Right renal cortex interstitium (tissue), 3 donors: ENCODE data around the gene ASXL1. TPM values are rescaled to one million over a fixed set of nuclear protein-coding genes. Genes with fewer than 3 reads are reported as not detected.
"Not testable (repeated sequence)": the region's sequence is repeated elsewhere in the genome, so short reads cannot be mapped to it uniquely, and the experiment has no call there.

Source experiments
- DNase-seq, 3 donors: peaks; one replicate each; pipeline ENCODE4 v3.0.0-alpha.2; 2013; ENCODE audit warnings: low read depth in 3 of 3, low spot score in 2 of 3
- polyA plus RNA-seq, 3 donors: library from polyadenylated mRNA; unstranded; fragments of 120-200 nt; gene quantifications; one replicate each; pipeline ENCODE4 v1.2.1, GENCODE V29; 2013; ENCODE audit not compliant: insufficient read length in 3 of 3

Gene ASXL1
- polyA plus RNA-seq: 10 to 100 TPM; 55.8 to 58.9 (median 58.6) TPM

DNA sequence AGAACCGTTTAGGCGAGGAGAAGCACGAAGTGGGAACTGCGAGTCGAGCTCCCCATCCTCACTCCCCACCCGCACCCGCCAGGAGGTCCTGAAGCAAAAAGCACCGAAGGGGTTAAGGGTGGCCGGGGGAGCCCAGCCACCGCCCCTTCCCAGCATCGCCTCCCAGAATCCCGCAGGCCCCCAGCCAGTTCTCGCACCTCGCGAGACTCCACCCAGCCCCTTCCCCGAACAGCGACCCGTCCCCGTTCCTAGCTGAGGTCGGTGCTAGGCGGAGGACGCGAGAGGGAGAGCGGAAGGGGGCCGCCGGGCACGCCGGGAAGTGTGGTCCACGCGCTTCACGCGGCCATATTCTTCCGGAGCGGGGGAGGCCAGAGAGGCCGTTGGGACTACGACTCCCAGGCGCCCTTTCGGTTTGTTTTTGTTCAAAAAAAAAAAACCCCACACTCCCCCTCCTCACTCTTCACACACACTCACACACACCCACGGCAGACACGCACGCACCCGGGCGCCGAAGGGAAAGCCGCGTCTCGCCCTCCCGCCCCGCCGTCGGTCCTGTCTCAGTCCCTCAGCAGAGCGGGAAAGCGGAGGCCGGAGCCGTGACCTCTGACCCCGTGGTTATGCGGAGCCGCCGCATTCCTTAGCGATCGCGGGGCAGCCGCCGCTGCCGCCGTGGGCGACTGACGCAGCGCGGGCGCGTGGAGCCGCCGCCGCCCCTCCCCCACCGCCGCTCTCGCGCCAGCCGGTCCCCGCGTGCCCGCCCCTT is at the start of gene ASXL1:
Gene ASXL1, plus strand, starts transcription at position 463 of the 763 bp plus-strand sequence. CDS start 445 bp downstream, outside the sequence.
- DNase-seq: peak; percentile 94 to 97 (median 97)

DNA sequence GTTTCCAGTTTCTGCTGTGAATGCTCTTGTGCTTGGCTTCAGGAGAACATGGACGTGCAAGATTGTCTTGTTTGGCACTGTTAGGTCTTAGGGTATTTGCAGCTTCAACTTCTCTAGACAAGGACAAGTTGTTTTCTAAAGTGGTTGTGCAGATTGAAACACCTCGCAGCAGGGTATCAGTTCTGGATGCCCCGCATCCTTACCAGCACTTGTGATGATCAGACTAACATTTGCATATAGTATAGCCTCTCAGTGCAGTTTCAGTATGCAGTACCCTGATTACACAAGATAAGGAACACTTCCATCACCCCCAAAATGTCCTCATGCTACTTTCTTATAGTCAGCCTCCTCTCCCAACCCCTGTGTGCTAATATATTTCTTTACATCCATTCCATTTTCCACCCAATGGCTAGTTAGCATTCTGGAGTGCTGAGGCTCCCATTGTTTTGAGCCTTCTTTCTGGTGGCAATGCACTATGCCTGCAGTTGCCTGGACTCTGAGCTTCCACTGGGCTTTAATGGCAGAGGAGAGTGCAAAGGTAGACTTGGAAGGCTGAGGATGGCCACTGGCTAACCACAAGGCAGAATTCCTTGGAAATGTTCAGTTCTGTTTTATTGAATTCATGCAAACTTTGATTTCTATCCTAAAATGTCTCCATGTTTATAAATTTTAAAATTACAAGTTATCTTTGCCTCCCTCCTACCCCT is 45.3 kb upstream of the ASXL1 start:
- no peak for DNase-seq

DNA sequence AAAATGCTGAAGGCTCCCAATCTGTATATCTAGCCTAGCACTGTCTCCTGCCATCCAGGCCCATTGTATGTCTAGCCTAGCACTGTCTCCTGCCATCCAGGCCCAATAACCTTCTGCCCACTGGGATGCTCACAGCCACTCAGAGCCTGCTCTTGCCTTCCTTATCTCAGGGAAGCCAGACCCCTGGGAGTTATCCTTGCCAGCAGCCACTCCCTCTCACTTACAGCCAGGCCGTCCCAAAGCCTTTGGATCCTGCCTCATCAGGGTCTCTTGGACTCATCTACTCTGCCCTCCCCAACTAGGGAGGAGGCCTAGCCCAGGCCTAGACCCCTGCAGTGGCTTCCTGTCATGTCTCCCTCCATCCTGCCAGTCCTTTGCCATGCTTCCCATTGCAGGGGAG is 43.4 kb upstream of the ASXL1 start:
- DNase-seq: no peak

DNA sequence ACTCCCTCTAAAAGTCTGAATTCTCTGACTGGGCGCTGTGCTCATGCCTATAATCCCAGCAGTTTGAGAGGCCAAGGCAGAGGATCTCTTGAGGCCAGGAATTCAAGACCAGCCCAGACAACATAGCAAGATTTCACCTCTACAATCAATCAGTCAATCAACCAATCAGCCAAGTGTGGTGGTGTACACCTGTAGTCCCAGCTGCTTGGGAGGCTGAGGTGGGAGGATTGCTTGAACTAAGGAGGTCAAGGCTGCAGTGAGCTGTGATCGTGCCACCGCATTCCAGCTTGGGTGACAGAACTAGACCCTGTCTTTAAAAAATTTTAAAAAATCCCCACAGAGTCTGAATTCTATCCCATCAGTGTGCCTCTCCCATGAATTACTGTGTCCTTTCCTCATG is 42.7 kb upstream of the ASXL1 start:
- no peak for DNase-seq

DNA sequence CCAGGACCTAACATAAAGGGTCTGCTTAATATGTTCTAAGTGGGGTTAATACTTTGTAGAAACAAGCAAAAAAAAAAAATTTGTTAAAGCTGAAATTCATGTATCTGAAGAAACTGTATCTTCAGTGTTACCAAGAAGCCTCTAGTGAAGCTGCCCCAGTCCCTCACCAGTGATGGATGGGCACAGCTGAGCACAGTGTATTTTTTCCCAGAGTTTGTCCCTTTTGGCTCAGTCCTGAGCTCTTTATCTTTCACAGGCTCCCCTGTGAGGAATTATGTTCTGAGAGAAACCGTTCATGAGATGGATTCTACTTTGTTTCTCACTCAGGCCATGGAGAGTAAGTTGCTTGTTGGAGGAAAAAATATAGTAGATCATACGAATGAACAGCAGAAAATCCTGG is 42.2 kb upstream of the ASXL1 start:
- no peak for DNase-seq

DNA sequence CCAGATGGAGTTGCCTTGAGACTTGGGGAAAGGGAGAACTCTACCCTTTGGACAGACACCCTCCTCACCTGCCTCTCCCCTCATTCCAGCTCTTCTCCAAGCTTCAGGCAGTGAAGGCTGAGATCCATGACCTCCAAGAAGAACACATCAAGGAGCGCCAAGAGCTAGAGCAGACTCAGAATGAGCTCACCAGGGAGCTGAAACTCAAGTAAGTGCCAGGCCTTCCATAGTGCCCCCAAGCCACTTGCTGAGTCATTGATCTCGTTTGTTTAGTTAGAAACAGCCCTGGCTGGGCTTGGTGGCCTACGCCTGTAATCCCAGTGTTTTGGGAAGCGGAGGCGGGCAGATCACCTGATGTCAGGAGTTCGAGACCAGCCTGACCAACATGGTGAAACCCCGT is 41.5 kb upstream of the ASXL1 start:
- DNase-seq: no peak

DNA sequence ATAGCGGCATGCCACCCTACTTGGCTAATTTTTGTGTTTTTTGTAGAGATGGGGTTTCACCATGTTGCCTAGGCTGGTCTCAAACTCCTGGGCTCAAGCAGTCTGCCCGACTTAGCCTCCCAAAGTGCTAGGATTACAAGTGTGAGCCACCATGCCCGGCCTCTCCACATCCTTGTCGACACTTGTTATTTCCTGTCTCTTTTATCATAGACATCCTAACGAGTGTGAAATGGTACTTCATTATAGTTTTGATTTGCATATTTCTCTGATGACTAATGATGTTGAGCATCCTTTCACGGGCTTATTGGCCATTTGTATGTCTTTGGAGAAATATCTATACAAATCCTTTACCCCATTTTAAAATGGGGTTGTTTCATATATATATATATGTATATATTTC is 39.0 kb upstream of the ASXL1 start:
- no peak for DNase-seq

DNA sequence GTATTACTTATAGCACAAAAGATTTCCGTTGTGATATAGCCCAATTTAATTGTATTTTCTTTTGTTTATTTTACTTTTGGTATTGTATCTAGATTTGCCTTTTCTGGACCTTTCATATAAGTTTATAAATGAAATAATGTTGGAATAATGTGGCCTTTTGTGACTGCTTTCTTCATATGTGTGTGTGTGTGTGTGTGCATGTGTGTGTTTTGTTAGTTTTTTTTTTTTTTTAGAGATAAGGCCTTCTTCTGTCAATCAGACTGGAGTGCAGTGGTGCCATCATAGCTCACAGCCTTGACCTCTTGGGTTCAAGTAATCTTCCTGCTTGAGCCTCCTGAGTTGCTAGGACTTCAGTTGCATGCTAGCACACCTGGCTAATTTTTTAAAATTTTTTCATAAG is 37.8 kb upstream of the ASXL1 start:
- DNase-seq: no peak

DNA sequence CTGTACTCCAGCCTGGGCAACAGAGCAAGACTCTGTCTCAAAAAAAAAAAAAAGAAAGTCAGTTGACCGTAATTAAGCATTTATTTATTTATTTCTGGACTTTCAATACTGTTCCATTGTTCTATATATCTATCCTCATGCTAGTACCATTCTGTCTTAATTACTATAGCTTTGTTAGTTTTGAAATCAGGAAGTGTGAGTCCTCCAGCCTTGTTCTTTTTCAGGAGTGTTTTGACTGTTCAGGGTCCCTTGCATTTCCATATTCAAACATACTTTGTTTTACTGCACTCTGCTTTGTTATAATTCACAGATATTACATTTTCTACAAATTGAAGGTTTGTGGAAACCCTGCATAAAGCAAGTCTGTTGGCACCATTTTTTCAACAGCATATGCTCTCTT is 36.7 kb upstream of the ASXL1 start:
- no peak for DNase-seq

DNA sequence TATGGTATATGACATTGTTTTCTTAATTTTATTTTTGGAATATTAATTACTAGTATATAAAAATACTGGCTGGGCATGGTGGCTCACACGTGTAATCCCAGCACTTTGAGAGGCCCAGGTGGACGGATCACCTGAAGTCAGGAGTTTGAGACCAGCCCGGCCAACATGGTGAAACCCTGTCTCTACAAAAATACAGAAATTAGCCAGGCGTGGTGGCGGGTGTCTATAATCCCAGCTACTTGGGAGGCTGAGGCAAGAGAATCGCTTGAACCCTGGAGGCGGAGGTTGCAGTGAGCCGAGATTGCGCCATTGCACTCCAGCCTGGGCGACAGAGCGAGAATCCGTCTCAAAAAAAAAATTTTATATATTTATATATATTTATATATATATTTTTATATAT is 35.9 kb upstream of the ASXL1 start:
- DNase-seq: not testable (repeated sequence)

DNA sequence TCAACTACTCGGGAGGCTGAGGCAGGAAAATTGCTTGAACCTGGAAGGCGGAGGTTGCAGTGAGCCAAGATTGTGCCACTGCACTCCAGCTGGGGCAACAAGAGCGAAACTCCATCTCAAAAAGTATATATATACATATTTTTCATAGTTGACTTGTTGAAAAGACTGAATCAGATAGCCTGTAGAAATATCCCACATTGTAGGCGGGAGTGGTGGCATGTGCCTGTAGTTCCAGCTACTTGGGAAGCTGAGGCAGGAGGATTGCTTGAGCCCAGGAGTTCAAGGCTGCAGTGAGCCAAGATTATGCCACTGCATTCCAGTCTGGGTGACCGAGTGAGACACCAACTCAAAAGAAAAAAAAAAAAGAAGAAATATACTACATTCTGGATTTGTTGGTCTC is 34.4 kb upstream of the ASXL1 start:
- DNase-seq: not testable (repeated sequence)

DNA sequence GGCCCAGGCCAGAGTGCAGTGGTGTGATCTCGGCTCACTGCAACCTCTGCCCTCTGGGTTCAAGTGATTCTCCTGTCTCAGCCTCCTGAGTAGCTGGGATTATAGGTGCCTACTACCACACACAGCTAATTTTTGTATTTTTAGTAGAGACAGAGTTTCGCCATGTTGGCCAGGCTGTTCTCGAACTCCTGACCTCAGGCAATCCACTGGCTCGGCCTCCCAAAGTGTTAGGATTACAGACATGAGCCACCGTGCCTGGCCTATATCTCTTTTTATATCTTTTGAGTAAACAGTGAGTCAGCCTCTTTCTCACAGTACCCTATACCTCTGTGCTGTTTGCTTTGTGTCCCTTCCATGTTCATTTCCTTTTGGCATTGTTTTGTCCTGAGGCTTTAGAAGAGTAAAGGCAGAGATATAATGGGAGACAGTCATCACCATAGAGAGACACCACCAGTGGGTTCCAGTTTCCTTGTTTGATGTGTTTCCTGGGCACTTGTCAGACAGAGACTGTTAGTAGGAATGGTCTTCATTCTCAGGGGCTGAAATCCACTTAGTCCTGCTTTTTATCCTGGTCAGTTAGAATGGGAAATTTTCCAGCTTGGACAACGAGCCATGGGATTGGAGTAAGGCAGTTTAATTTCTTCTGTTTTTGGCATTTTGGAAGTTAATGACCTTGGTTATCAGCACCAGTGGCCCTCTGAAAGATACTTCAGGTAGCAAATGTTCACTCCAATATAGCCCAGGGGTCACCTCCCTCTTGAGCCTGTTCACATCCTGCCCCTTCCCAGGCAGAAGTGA is 32.2 kb upstream of the ASXL1 start:
- DNase-seq: no peak

DNA sequence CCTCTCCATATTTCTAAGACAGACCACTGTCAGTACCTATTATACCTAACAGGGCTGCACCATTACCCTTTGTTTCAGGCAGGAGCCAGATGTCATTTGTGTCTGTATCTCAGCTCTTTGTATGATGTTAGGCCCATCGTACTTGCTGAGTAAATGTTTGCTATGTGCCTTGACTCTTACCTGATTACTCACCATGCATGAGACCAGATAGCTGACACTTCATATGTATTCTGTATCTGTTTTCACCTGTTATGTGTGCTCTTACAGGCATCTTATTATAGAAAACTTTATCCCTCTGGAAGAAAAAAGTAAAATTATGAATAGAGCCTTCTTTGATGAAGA is 31.7 kb upstream of the ASXL1 start:
- DNase-seq: no peak

DNA sequence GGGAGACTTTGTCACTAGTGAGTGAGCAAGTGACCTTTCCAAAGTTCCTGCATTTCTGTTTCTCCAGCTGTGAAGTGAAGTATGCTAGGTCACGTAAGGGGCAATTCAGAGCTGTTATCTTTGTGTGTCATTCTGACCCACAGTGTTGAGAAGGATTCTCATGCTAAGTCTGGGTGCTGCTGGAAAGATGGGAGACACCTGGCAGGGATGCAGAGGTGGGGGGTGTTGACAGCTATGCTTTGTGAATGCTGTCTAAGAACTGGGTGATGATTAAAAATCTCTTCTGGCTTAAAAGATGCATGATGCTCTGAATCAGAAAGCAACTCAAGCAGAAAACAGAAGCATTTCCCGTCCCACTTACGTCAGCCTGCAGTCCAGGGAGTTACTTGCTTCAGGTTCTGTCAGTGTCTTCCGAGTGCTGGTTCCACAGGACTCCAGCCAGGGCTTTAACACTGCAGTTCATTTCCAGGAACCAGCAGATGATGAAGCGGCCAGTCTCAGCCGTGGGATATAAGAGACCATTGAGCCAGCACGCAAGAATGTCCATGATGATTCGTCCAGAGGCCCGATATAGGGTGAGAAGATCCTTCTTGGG is 30.9 kb upstream of the ASXL1 start:
- DNase-seq: no peak

DNA sequence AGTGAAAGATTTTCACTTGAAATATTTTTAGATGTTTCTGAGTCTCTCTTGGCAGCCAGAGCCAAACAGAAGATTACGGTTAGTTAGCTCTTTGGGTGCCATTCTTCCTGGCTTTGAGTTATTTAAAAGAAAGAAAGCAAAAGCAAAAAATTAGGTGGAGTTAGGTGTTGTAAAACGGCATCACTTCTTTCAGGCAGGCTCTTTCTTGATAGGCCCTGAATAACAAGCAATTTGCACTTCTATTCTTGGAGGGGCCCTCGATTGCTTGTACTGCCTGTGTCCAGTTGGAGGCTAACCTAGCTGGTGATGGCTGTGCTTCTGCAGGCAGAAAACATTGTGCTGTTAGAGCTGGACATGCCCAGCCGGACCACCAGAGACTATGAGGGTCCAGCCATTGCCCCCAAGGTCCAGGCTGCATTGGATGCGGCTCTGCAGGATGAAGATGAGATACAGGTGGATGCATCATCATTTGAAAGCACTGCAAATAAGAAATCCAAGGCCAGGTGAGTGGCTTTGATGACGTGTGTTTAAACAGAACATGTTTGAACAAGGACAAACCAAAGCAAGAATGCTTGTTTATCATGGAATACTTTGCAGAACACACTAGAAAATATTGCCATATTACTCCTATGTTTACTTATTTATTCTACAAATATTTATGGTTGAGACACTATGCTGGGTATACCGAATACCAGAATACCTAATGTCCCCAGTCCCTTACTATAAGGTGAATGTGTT is 28.1 kb upstream of the ASXL1 start:
- no peak for DNase-seq

DNA sequence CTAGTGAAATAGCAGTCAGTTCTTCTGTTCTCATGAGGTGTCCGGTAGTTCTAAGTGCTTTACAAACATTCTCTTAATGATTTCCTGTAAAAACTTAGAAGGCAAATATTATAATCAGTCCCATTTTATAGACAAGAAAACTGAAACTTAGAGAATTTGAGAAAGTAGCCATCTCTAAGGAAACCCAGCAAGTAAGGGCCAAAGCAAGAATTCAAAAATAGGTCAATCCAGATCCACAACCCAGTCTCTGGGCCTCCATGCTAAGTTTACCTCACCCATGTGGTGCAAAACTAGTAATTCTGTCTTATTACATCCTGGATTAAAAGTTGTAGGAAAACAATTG is 27.6 kb upstream of the ASXL1 start:
- DNase-seq: no peak

DNA sequence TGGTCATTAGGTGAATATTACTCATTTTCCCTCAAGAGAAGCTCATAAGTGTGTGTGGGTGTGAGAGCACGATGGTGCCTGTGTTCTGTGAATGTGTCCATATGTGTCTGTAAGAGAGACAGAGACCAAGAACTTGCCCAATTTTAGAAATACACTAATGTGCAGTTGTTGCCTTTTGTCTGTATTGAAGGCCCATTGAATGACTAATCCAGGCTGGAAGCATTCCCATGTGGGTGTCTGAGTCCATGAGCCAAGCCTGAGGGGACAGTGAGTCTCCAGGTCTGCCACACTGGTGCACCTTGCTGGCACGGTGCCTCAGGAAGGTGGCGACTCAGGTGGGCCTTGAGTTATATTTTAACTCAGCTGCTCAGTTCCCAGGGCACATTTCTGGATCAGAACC is 25.5 kb upstream of the ASXL1 start:
- DNase-seq: no peak

DNA sequence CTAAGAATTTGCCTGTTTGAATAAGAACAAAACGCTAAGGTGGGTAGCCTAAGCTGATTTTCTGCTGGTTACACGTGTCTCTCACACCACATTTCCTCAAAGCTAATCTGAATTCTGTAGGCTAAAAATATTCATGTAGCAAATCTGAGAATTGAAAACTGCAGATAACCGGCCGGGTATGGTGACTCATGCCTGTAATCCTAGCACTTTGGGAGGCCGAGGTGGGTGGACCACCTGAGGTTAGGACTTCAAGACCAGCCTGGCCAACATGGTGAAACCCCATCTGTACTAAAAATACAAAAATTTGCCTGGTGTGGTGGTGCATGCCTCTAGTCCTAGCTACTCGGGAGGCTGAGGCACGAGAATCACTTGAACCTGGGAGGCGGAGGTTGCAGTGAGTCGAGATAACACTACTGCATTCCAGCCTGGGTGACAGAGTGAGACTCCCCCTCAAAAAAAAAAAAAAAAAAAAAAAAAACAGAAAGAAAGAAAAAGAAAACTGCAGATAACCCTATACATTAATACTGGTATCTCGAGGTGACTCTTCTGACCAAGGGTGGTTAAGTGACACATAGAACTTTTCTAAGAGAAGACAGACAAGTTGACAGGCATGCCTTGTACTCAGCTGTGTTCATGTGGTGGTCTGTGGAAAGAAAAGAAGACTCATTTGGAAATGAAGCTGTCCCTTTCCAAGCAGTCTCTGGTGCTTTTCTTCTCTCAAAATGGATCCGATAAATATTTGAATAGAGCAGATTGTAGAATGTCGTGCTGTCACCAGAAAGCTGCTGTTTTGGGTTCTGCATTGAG is 24.7 kb upstream of the ASXL1 start:
- DNase-seq: no peak

DNA sequence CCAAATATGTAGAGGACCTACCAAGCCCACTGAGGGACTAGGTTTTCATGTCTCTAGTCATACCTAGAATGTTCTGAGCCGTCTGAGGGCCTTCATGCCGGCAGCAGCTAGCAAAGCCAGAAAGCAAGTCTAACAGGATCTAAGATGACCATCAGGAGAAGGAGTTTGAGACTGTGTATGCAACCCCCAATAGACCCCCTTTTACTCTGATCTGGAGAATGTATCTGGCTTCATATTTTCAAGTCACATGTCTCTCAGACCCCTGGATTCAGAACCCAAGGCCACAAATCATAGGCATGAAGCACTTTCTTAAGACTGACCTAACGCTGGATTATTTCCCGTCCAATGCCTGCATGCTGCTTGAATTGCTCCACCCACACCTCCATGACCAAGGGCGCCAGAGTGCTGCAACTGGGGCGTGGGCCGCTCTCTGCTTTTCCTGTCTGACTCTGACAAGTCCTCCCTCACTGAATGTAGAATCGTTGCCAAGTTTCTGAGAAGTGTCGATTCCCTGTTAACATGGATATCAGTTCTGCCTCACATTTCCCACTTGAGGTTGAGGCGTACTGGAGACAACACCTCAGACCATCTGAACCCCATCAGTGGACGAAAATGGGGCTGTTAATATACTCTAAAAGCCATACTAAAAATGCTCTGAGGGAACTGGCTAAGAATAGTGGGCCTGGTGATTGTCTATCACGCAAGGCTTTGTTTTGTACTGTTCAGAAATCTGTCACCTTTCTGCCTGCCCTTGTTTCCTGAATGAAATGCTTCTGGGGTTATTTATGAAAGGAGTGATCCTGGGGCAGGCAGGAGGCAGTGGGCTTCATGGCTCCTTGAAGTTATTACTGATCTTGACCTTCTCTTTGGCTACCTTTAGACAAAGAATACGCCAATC is 23.9 kb upstream of the ASXL1 start:
- no peak for DNase-seq
